ENCODE data around the gene RTKN. TPM values are rescaled to one million over a fixed set of nuclear protein-coding genes. Genes with fewer than 3 reads are reported as not detected.

The RTKN gene
- total RNA-seq, 1 donor from 2014 or later: 88.7 TPM

DNA sequence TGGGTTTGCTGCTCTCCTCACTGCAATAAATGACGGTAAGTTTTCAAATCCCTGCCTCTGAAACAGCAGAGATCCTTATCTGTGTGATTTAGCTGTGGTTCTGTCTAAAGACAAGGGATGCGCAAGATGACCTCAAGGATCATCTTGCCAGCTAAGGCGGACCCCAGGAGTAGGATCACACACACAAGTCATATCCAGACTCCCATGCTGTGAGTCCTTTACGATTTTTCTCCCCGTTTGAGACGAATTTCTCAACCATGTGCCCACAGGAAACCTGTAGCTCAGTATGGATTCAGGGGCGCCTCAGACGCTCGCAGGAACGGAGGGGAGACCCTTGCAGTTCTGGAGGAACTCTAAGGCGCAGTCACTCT lies 50.5 kb downstream of the RTKN start:
- Mint-ChIP-seq H3K4me3 (ENCODE audit: unreplicated experiment) (no peak overlapping the region), H3K36me3 (ENCODE audit: unreplicated experiment) (no peaks in the 10 kb centered on the region), H3K9me3 (ENCODE audit: unreplicated experiment) (no peaks in the 10 kb centered on the region), H3K4me1 (ENCODE audit: low read depth, unreplicated experiment) (peaks cover 5% of the 10 kb centered on the region), H3K27me3 (ENCODE audit: unreplicated experiment) (peaks cover 8% of the 10 kb centered on the region), H3K27ac (ENCODE audit: unreplicated experiment) (peak overlapping the region; percentile 94)
- DNase-seq: no peak
- TF ChIP-seq, protein P1, sequence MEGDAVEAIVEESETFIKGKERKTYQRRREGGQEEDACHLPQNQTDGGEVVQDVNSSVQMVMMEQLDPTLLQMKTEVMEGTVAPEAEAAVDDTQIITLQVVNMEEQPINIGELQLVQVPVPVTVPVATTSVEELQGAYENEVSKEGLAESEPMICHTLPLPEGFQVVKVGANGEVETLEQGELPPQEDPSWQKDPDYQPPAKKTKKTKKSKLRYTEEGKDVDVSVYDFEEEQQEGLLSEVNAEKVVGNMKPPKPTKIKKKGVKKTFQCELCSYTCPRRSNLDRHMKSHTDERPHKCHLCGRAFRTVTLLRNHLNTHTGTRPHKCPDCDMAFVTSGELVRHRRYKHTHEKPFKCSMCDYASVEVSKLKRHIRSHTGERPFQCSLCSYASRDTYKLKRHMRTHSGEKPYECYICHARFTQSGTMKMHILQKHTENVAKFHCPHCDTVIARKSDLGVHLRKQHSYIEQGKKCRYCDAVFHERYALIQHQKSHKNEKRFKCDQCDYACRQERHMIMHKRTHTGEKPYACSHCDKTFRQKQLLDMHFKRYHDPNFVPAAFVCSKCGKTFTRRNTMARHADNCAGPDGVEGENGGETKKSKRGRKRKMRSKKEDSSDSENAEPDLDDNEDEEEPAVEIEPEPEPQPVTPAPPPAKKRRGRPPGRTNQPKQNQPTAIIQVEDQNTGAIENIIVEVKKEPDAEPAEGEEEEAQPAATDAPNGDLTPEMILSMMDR (IDR thresholded peaks at IDR 0.05; ENCODE audit: partially characterized antibody, unreplicated experiment): no peak

DNA sequence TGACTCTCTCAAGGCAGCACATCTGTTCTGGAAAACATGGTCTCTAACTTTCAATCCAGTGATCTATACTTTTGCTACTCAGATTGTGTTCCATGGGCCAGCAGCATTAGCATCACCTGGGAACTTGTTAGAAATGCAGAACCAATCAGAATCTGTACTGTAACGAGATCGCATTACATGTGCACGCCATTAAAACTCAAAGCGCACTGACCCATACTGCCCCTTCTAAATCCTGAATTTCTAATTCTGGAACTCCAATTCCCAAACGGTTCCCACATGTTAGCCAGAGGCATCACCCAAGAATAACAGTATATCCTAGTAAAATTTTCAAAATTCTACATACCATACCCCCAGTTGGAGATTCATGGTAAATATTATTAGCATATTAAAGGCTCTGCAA lies 51.1 kb downstream of the RTKN start:
- H3K4me1 Mint-ChIP-seq (ENCODE audit: low read depth, unreplicated experiment): peaks cover 5% of the 10 kb centered on the region
- TF ChIP-seq, protein P1 (IDR thresholded peaks at IDR 0.05; ENCODE audit: partially characterized antibody, unreplicated experiment): no peak
- DNase-seq: no peak
- H3K27ac Mint-ChIP-seq (ENCODE audit: unreplicated experiment): peak overlapping the region; percentile 50
- no peaks in the 10 kb centered on the region for H3K36me3 Mint-ChIP-seq (ENCODE audit: unreplicated experiment)
- no peak overlapping the region for H3K4me3 Mint-ChIP-seq (ENCODE audit: unreplicated experiment)
- H3K9me3 Mint-ChIP-seq (ENCODE audit: unreplicated experiment): no peaks in the 10 kb centered on the region
- H3K27me3 Mint-ChIP-seq (ENCODE audit: unreplicated experiment): peaks cover 8% of the 10 kb centered on the region

DNA sequence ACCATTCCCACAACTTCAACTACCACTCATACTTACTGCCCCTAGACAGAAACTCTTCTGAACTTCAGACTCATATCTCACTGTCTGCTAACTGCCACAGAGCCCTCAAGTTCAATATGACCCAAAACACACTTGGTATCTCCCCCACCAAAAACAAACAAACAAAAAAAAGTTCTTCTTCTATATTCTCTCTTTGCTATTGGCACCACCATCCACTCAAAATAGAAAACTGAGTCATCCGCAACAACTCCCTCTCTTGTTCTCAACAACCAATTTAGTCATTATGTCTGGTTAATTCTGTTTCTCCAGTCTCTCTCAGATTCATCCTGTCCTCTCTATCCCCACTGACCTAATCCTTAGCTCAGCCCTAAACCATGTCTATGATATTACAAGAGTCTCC lies 54.4 kb downstream of the RTKN start:
- H3K27me3 Mint-ChIP-seq (ENCODE audit: unreplicated experiment): peaks cover 4% of the 10 kb centered on the region
- no peak overlapping the region for H3K27ac Mint-ChIP-seq (ENCODE audit: unreplicated experiment)
- H3K4me1 Mint-ChIP-seq (ENCODE audit: low read depth, unreplicated experiment): peaks cover 15% of the 10 kb centered on the region
- H3K9me3 Mint-ChIP-seq (ENCODE audit: unreplicated experiment): no peaks in the 10 kb centered on the region
- no peak overlapping the region for H3K4me3 Mint-ChIP-seq (ENCODE audit: unreplicated experiment)
- DNase-seq: no peak
- TF ChIP-seq, protein P1 (IDR thresholded peaks at IDR 0.05; ENCODE audit: partially characterized antibody, unreplicated experiment): no peak
- no peaks in the 10 kb centered on the region for H3K36me3 Mint-ChIP-seq (ENCODE audit: unreplicated experiment)

DNA sequence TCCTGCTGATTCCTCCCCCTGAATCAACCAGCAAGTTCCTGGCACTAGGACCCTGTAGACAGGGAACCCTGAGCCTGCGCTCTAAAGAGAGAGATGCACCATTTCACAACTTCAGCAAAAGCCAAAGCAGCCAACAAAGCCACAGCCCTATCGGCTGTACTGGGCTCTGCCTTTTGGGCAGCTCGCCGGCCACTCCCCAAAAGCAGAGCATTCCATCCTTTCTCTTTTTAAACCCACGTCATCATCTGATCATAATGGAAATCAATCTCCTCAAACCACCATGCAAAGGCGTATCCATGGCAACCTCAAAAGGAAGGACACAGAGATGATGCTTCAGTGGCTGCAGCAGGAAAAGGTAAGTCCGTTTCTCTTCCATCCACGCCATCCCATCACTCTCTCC lies 56.3 kb downstream of the RTKN start:
- Mint-ChIP-seq H3K4me1 (ENCODE audit: low read depth, unreplicated experiment) (peaks cover 18% of the 10 kb centered on the region), H3K4me3 (ENCODE audit: unreplicated experiment) (no peak overlapping the region), H3K36me3 (ENCODE audit: unreplicated experiment) (no peaks in the 10 kb centered on the region), H3K27ac (ENCODE audit: unreplicated experiment) (no peak overlapping the region), H3K27me3 (ENCODE audit: unreplicated experiment) (peaks cover 2% of the 10 kb centered on the region), H3K9me3 (ENCODE audit: unreplicated experiment) (no peaks in the 10 kb centered on the region)
- TF ChIP-seq, protein P1 (IDR thresholded peaks at IDR 0.05; ENCODE audit: partially characterized antibody, unreplicated experiment): no peak
- DNase-seq: no peak

DNA sequence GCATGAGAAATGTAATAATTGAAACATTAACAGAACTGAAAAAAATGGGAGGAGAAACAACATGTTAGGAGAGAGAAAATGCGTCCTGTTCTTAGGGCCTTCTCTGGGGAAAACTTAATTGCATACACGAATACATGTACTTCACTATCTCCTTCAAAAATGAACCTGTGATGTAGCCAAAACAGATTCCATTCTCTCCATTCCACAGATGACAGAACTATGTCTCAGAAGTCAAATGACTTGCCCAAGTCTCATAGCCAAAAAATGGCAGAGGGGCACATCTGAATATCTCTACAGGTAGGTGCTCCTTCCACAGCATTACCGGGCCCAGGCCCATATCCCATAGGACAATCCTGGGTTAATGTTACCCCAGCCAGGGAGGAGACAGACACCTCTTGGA lies 57.7 kb downstream of the RTKN start:
- Mint-ChIP-seq H3K27me3 (ENCODE audit: unreplicated experiment) (peaks cover 2% of the 10 kb centered on the region), H3K4me3 (ENCODE audit: unreplicated experiment) (no peak overlapping the region), H3K4me1 (ENCODE audit: low read depth, unreplicated experiment) (peaks cover 24% of the 10 kb centered on the region), H3K36me3 (ENCODE audit: unreplicated experiment) (no peaks in the 10 kb centered on the region), H3K27ac (ENCODE audit: unreplicated experiment) (no peak overlapping the region), H3K9me3 (ENCODE audit: unreplicated experiment) (no peaks in the 10 kb centered on the region)
- no peak for DNase-seq
- TF ChIP-seq, protein P1 (IDR thresholded peaks at IDR 0.05; ENCODE audit: partially characterized antibody, unreplicated experiment): no peak
